HL-60/S4 treated with retinoic acid at 250 ng/mL for 4 days and 3 days (cell line): Measurements from ENCODE around the gene PGLYRP4.
"Not testable (repeated sequence)": the region's sequence is repeated elsewhere in the genome, so short reads cannot be mapped to it uniquely, and the experiment has no call there.

Source experiments
- in situ Hi-C: fragments of 300-500 bp; cut with MboI; formaldehyde crosslinking; loops from 2 replicates; pipeline ENCODE4 v1.7.0; 2022; ENCODE audit warnings: low sequenced_read_pairs

PGLYRP4 gene

DNA sequence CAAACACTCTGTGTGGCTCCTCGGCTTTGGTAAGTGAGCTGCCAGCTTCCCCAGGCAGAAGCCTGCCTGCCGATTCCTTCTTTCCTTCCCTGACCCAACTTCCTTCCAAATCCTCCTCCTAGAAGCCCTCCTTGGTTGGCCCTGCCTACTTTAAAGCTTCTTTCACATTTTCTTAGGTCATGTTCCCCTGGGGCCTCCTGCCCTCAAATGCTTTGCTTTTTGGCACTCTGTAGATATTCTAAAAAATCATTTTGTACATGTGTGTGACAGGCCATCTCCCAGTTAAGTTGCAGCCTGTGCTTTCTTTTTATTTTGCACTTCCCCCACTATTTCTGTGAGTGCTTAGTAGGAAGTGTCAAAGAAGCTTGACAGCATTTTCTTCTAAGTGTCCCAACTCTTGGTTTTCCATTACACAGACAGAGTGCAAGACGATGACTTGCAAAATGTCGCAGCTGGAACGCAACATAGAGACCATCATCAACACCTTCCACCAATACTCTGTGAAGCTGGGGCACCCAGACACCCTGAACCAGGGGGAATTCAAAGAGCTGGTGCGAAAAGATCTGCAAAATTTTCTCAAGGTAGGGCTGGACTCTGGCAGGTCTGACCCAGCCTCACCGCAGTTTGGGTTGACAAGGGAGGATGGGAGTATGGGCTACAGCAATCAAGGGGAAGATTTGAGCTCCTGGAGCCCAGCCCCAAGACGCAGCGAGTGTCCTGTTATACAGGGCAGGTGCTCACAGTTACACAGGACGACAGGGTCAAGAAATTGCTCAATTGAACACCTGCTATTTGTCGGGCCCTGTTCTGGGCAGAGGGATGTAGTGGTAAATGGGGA is 9.4 kb upstream of the PGLYRP4 start, which contains the start of gene S100A9:
Gene S100A9, plus strand, starts transcription at position 2 of the 838 bp plus-strand sequence. Its CDS starts 430 bp downstream, at position 432.
- in situ Hi-C loops: loop anchor here (25.0 kb wide), 1 partner anchor 629 kb away; the partner anchor contains the start of genes JTB, RAB13 and RPS27

- in situ Hi-C loops: loop anchor here (25.0 kb wide), 1 partner anchor 630 kb away; the partner anchor contains the start of genes JTB, RAB13 and RPS27
Observed at GRCh38 chr1:153357076-153357852, 8.6 kb upstream of the PGLYRP4 start.

DNA sequence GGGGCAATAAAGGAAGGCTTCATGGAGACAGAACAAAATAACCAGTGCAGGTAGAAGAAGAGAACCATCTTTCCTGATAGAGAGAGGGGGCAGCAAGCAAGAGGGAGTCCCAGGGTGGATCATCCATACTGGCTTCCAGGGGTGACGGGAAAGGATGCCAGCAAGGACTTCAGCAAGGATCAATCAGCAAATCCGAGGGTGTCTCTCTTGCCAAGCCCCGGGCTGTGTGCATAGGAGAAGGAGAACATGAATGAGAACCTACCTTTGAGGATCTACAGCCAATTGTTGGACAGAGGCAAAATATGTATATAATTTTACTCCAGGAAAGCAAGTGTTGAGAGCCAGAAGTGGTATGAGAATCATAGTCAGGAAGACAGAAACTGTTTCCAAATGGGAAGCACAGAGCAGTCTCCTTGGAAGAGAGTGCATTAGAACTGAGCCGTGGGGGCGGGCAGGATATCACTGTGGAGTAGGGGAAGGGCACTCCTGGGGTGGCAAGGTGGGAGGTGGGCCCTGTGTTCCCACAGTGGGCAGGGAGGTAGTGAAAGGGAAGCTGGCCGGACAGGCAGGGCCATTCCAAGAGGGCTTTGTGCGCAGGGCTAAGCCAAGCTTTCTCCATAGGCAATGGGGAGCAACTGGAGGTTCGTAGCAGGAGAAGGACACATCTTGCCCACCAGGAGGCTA is 7.9 kb upstream of the PGLYRP4 start:
- in situ Hi-C loops: loop anchor here (25.0 kb wide), 1 partner anchor 631 kb away; the partner anchor contains the start of genes JTB, RAB13 and RPS27

DNA sequence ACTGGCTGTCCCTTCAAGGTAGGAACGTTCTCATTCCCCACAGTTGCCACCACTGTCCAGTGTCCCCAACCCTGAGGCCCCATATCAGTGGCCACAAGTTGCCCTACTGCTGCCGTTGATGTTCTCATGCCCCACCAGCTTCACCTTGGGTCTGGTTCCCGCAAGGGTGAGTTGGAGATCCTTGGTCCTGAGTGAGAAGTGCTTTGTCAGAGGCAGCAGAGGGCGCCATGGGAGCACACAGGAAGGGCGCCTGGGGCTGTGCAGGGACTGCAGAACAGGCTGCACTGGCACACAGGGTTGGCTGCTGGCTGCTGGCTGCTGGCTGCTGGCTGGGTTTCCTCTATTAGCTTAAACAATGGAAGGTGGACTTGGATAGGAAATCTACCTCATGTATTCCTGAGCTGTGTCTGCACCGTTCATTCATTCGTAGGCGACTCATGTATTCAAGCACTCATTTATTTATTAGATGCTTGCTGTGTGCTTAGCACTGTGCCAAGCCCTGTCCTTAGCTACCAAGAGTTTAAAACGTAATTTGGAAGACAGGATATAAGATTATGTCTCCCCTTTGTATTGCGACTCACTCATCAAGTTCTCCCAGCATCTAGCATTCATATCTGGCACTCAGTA is 6.9 kb upstream of the PGLYRP4 start:
- in situ Hi-C loops: loop anchor here (25.0 kb wide), 1 partner anchor 632 kb away; the partner anchor contains the start of genes JTB, RAB13 and RPS27

- in situ Hi-C loops: loop anchor here (5.0 to 25.0 kb wide), 3 partner anchors 43 to 633 kb away; partner anchors contain the start of genes JTB, RAB13 and RPS27
Observed at GRCh38 chr1:153354515-153355193, 6.0 kb upstream of the PGLYRP4 start.

GRCh38 chr1:153353226-153353947 is 4.7 kb upstream of the PGLYRP4 start:
- in situ Hi-C loops: loop anchor here (5.0 to 25.0 kb wide), 3 partner anchors 44 to 634 kb away; partner anchors contain the start of genes JTB, RAB13 and RPS27

DNA sequence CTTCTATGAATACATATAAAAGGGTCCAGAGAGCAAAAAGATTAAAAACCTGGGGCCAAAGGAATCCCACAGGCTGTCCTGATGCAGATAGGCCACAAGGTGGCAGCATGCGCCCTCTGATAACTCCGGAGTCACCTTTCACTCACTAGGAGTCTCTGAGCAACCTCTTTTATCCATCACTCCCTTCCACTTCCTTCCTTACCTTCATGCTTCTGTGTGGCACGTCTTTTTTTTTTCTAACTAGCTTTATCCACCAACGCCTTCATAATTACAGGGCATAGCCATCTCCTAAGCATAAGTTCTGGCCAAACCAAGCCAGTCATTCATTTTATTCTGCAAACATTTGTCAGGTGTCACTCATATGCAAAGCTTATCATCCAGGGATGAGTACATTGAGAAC is 3.9 kb upstream of the PGLYRP4 start:
- in situ Hi-C loops: loop anchor here (5.0 to 25.0 kb wide), 3 partner anchors 45 to 635 kb away; partner anchors contain the start of genes JTB, RAB13 and RPS27

- in situ Hi-C loops: loop anchor here (5.0 to 25.0 kb wide), 3 partner anchors 47 to 637 kb away; partner anchors contain the start of genes JTB, RAB13 and RPS27
Observed at GRCh38 chr1:153350321-153350957, 1.8 kb upstream of the PGLYRP4 start.

DNA sequence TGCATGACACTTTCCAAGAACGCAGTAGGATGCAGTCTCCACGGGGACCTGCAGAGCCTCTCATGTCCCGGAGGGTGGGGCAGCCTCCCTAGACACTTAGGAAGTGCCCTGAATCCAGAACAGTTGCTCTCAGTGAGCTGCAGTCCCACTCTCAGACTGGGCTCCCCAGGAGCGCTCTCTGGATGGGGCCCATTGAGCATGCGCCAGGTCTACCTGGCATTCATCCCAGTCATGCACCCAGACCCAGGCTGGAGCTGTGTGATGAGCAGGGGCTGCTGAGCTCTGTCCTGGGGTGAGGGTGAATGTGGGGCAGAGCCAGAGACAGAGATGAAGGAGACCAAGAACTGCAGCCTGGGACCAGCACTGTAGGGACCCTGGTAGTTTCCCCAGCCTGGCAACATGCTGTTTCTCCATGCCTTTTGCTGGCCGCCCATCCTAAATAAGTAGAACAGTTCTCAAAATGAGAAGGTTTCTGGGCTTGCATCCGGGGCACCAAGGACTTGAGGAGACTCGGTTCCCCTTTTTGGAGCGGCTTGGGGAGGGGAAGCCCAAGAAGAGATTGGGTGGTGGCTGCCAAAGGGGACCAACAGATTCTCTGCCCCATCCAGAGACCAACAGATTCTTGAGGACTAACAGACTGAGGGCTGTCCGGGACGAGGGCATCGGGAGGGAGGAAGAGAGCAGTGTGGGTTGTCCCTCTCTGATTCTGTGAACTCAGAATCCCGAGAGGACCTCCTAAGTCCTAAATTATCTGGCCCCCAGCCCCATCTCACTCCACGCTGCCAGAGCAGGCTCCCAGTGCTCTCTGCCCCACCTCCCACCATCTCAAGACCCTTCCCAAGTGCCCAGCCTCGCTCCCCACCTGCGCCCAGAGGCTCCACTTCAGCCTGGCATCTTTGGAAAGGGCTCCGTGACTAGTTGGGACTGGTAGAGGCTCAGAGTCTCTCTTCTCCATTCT is 1.0 kb upstream of the PGLYRP4 start:
- in situ Hi-C loops: loop anchor here (5.0 to 25.0 kb wide), 3 partner anchors 48 to 638 kb away; partner anchors contain the start of genes JTB, RAB13 and RPS27

DNA sequence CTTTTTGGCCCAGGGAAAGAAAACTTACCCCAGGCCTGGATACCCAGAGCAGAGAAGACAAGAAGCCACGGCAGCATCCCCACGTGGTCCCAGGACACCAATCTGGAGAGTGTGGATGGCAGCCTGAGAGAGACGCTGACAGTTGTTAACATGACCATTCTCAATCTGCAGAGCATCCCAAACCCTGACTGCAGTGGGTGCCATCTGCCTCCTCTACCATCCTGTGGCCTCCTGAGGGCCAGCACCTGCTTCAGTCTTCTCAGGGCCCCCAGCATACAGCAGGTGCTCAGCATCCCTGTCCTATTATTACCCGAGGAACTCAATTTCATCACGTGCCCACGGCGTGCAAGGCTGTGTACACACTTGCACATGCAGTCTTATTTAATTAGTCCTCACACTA is 785 bp downstream of the PGLYRP4 start:
- in situ Hi-C loops: no loop called here

- in situ Hi-C loops: not testable (repeated sequence)
Observed at GRCh38 chr1:153347049-153347448, 1.6 kb downstream of the PGLYRP4 start.

GRCh38 chr1:153346077-153346723 is 2.4 kb downstream of the PGLYRP4 start:
- in situ Hi-C loops: no loop called here

DNA sequence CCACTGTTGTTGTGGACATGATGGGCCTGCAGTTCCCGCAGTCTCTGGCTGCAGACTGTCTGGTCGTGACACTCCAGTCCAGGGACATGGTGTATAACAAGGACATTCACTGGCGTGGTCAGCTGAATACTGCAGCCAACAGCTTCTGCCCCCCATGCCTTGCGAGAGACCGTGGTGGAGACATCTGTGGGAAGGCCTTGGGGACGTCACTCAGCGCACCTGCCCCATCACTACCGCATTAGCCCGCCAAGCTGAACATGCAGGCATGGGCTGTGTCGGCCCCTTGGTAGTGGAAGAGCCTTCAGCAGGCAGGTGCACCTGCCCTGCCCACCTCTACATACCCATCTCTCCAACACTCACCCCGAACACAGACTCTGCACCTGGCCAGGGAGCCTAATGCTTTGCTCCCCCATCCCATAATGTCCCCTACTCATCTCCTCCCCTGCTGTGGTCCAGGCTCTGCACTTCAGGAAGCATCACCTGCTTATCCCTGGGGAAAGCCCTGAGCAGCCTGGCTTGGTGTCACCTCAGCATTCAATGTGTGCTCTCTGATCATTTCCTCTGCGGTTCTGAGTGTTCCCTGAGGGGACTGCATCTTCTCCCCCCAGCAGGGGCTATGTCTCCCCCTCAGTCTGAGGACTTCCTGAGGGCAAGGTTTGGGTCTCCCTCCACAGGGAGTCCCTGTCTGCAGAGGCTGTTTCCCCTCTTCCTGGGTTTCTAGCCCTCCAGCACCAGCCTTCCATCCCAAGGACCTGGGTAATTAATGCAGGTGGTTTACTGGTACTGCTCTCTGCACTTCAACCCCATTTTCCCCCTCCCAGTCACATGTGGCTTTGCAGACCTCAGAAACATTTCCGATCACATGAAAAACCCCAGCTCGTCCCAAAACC is 3.2 kb downstream of the PGLYRP4 start:
- in situ Hi-C loops: no loop called here

- in situ Hi-C loops: no loop called here
Observed at GRCh38 chr1:153344718-153345025, 4.0 kb downstream of the PGLYRP4 start.

DNA sequence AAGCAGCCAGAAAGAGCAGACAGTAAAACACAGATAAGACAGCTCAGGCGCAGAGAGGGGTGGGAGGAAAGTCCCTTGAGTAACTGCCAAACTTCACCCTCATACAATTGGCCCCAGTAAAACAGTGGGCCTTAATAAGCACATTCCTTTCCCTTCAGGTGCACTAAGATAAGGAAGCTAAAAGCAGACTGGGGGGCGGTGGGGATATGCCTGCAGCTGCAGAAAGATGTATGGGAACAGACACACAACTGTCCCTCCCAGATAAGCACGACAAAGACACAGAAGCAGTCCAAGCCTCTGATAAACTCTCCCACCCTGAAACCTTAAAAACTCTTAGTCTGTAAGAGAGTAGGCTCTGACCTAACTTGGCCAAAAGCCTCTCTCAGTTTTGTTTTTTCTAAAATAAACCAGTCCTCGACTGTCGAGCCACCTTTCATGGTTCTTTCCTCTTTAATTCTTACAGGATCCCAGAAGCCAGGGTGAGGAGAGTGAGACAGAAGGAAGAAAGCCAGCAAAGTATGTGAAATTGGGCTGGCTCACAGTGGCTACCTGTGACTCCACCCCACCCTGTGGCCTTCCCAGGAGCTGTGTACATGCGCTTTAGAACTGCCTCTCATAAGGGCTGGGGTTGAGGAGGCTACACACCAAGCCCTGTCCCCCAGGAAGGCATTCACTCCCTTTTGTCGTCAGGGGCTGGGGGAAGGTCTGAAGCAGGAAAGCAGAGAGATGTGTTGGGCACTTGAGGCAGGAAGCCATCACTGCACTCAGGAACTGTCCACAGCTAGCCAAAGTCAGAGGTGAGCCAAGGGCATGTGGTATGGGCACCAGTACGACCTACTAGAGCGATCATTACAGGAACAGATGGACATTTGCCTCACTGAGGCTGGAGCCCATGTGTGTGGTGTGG is 4.6 kb downstream of the PGLYRP4 start:
- in situ Hi-C loops: no loop called here
